HG02938 (cell line): ENCODE results near the gene CTAGE1.

Source experiments
- ATAC-seq: cut with Tn5 transposase; IDR thresholded peaks from one replicate; pipeline ENCODE4 v1.9.1; 2021; ENCODE audit warnings: mild to moderate bottlenecking, moderate library complexity; ENCODE audit not compliant: unreplicated experiment

The CTAGE1 gene

DNA sequence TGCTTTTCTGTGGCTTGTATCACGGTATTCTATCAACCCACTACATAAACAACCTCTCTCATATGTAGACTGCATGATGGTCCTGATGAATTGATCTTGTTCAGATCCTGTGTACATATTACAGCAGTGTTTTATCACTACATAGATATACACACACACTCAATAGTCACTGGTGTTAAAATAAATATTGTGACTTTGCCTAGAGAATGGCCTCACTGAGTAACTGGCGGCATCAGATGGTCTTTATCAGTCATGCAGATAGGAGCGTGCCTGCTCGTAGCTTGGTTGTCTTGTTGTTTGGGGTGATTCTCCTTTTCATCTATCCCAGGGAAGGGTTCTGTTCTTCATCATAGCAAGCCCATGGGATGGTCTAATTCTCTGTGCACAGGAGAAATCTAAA, 18.4 kb upstream of the CTAGE1 start:
- ATAC-seq: no peak

DNA sequence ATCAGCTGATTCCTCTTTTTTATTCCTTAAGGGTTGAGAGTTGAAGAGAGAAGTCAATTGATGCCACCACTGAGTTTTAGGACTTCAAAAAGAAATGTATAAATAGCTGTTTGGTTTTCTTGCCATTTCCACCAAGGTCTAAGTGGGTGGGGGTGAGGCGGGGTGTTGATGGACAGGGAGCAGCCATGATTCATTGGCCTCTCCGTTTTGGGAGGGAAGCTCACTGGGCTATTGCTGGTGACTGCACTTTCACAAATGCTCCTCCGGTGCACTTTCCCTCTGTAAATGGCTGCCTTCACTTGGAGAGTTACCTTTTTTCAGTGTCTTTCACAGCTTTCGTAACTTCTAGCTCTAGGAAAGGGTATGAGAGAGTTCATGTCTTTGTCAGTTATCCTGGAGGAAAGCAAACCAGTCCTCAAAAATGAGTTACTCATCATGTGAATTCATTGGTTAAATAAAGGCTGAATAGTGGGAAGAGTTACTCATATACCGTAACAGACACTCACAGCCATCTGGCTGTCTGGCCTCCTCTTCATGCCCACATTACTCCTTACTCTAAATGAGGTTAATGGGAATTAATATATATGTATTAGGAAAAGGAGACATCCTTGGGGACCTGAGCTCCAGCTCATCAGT, 17.4 kb upstream of the CTAGE1 start:
- ATAC-seq: no peak

DNA sequence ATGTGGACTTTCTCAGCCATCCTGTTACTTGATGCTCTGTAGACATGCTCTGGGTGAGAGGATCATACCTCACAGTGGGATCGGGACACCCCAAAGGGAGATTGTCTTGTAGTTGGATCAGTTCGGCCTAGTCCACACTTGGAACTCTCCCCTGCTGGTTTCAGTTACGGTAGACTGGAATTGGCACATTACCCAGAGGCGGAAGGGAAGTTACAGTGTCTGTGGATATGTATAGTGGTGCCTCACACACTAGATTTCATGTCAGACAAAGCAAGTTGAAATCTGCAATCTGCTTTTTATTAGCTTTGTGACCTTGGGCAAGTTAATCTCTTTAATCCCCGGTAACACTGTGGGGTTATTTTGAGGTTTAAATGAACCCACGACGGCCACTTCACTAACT, 16.2 kb upstream of the CTAGE1 start:
- ATAC-seq: no peak

DNA sequence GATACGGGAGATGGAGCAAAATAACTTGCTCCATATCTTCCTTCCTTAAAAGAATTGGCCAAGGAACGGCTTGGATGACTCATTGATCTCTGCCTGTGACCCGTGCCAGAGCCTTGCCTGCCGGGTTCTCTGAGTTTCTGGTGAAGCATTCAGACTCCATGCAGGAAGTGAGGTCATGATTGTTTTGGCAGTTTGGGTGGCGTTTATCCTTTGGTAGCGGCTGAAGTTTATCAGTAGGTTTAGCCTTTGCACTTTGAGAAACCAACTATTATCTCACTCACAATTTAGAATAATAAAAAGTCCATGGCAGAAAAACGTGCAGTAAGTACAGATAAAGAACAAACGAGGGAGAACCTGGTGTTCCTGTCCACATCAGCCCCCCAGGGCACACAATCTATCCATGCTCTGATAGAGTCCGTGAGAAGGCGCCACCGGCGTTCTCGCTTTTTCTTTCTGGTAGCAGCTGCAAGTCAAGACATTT, 15.0 kb upstream of the CTAGE1 start:
- no peak for ATAC-seq

DNA sequence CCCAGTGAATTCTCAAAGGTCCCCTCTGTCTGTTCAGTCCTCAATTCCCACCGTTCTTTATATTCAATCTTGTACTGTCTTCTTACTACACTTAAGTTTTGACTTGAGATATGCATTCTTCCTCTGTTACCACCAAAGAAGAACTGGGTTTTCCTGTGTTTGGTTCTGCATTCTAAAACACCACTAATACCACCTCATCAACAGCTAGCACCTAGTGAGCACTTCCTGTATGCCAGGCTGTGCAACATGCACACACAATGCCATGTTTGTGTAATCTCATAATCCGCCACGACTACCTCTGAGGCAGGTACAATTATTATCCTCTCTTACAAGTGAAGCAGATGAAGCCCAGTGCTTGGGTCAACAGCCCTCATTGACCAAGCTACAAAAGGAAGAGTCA, 11.8 kb upstream of the CTAGE1 start:
- ATAC-seq: no peak

DNA sequence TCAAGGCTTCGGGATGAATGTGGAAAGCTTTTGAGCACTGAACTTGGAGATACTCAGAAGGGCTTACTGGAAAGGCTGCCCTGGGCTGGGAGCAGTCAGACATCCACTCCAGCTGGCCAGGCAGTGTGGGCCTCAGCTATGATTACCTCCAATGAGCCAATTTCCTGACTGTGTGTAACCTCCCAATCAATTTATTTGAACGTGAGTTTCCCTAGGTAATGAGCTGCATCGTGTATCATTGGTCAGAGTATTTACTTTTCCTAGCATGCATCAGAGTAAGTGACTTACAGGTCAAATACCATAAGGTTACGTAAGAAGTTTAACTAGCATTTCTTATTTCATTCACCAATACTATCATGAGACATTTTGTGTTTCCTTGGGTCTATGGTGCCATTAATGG, 11.0 kb upstream of the CTAGE1 start:
- ATAC-seq: no peak

DNA sequence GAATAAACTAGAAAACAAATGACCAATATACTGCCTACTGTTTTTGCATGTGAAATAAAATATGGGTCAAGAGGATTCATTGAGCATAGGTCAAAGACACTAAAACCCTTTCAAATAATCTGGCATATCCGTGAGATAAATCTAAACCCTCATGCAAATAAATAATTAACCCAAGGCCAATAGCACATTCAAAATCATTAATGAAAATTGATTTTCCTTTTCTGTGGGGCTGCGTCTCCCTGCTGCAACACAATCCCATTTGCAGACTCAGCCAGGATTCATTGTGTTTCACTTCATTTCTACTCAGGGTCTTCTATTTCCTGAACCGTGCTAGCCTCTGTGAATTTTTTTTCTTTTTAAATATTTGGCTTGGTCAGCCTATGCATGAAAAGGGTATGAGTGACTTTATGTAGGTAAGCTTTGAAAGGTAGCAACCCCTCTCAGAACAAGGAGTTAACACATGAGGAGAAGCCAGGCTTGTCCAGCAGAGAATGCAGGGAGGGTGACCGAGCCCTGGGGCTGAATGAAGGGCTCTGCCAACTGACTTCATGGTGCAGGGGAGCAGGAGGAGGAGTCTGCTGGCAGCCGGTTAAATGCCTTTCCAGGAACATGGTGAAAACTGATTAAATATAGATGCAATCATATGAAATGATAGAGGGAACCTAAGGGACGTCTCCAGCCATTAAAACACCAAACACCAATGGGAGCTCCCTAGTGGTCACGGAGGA, 10.3 kb upstream of the CTAGE1 start:
- no peak for ATAC-seq

DNA sequence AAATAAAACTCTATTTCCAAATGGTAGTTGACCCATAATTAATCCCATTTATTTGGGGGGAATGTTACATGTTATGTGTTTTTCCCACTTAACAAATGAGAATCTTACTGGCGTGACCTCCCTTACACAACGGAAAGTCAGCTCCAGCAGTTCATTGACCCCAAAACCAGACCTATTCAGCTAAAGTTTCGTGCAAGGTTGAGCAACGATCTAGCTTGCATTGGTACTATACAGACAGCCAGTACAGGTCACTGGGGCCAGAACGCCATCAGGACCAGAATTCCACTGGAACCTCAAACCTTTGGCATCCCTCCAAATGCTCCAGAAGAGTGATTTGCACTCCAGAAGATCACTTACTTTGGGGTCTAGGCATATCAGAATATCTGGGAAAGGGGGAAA, 6.8 kb upstream of the CTAGE1 start:
- ATAC-seq: no peak

DNA sequence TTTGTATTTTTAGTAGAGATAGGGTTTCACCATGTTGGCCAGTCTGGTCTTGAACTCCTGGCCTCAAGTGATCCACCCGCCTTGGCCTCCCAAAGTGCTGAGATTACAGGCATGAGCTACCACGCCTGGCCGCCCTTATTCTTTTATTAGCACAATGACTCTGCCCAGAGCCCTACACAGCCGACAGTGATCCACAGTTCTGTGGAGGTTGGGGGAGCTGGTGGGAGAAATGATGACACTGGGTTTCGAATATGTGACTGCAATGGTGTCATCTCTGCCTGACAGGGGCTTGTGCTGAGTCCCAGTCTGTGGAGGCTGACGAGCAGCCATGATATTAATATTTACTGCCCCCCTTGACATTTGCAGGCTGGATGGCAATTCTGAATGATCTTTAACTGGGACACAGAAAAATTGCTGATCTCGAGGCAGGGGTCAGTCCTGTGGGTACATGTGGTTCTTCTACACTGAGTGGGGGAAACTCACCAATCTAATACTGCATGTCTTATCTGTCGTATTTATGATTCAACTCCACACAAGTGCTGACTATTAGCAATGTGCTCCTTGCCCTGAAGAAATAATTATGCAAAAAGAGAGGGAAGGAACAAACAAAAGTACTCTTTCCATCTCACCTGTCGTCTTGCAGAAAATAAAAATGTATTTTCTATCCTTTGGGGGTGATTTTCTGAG, 6.3 kb upstream of the CTAGE1 start:
- no peak for ATAC-seq

DNA sequence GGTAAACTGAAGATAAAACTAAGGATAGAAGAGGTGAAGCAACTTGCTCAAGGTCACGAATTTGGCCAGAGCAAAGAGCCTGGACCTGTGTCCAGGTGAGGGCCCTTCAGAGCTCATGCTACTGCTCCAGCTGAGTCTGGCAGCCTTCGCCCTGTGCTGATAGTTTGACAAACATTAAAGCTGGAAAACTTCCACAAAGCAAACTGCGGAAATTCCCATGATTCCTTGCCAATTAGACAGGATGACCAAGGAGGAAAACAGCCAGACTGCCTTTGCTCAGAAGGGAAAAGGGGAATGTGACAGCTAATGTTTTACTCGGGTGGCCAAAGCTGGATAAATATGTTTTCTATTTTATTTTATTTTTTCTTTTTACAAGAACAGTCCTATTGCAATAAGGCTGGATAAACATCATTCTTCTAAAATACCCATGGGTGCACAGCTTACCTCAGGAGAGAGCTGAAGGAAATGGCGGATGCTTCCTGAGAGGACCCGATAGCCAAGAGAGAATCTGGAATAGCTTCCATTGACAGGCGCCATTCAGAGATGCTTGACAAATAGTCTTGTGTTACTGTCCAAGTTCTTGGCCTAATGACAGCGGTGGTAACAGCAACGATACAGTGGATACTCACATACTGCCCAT, 5.3 kb upstream of the CTAGE1 start:
- no peak for ATAC-seq

DNA sequence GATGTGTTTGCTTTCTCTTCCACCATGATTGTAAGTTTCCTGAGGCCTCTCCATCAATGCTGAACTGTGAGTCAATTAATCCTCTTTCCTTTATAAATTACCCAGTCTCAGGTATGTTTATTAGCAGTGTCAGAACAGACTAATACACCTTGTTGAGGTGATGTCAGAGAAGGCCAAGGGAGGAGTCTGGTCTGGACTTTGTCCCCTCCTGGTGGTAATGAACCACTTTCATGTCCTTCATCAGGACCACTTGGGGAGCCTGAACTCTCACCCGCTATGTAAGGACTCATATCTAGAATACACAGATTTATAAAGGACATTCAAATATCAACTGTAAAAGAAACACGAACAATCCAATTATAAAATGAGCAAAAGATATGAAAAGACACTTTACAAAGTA, 2.9 kb upstream of the CTAGE1 start:
- ATAC-seq: no peak

DNA sequence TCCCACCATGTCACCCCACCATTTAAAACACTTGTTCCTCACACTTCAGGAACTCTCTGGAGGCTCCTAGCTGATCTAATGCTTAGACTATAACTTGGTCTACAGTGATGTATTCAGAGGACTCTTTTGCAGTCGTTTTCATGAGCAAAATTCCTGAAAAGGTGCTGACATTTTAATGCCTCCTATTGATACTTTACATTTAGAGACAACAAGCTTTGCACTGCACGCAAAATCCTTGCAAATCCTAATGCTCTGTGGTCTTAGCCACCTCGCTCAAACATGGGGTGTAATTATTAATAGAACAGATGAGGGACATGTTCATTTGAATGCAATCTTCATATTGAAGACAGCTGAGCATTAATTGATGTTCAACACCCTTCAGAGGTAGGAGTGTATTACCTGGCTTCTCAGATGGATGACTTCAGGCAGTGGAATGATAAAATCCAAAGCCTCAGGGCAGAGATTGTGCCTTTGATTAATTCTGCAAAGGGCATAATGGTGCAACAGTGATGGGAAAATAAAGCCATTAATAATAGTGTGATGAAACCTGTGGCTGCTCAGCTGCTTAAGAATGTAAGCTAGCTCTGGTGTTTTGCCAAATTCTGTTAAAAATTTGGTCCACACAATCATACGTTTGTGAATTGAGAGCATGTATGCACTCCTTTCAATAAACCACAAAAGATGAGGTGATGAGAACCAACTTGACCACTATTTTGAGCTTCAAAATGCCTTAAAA, 5.4 kb downstream of the CTAGE1 start:
- ATAC-seq: no peak

DNA sequence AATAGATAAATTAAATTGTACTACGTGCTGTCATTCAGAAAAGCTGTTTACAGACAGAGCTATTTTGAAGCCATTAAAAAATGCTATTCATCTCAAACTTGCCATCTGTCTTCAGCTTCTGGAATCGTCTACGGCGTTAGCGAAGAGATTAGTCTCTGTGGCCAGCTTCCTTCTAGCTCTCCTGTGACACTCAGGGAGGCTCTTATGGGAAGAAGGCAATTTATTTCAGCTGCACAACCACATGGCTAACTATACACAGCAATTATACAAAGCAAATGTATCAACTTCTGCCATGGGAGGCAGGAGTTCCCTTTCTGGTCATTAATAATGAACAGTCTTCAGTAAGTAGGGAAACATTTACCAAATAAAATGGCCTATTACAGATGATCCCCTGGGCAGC, 6.3 kb downstream of the CTAGE1 start:
- ATAC-seq: no peak

DNA sequence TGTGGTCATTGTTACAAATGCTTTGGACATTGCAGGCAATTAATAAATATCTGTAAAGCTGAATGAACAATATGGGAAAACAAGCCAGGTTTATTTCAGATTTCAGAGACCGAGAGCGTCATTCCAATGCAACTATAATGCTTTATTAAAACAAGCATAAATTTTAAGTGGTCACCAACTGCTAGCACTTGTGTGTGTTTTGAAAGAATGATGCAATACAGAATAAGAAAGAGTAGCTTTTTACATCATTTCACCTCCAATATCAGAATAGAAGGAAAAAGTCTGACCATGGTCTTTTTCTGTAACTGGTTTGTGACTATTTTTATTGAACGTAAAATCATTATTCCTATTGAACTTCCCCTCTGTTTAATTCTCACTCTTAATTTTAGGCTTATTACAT, 7.6 kb downstream of the CTAGE1 start:
- ATAC-seq: no peak

DNA sequence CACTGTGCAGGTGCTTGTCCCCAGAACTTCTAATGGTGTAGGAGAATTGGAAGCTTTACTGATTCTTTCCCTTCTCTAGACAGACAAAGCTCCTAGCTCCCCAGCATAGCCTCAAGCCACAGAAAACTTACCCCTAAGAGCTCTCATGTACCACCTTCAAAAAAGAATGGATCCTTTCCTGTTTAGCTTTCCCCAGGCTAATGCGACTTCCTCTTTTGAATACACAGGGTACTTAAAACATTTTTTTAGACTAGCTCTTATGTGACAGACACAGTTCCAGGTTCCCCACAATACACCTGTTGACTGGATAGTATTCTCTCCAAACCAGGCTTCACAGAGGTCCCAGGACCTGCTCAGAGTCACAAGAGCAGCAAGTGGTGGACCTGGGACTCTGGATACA, 8.3 kb downstream of the CTAGE1 start:
- no peak for ATAC-seq

DNA sequence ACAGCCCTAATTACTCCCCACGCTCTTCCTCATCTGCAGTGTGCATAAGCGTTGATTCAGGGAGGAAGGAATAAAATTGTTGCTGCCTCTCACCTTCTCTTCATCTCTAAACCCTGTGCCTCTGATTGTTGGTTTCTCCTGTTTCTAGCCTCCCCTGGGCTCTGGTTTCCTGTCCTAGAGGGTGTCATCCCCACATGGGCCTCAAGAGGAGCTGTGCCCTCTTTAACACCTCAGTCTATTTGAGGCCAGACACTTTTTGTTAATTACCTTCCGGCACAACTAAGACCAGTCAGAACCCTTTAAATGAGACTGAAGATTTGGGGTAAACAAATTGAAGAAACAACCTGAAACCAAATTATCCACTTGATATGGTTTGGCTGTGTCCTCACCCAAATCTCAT, 9.7 kb downstream of the CTAGE1 start:
- no peak for ATAC-seq

DNA sequence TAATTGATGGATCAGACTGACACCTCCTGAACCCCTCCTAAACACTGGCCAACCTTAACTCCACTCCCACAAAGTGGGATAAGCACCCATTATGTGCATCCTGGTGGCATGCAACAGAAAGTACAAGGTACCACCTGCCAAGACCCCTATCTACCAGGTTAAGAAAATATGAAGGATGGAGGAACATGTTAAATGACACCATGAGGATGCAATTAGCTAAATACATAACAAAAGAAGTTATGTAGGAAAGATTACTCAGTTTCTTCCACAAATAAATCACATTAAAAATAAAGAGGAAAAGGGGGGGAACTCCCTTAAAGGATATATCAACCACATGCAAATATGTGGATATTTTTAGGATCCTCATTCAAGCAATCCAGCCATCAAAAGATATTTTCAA, 12.6 kb downstream of the CTAGE1 start:
- no peak for ATAC-seq

DNA sequence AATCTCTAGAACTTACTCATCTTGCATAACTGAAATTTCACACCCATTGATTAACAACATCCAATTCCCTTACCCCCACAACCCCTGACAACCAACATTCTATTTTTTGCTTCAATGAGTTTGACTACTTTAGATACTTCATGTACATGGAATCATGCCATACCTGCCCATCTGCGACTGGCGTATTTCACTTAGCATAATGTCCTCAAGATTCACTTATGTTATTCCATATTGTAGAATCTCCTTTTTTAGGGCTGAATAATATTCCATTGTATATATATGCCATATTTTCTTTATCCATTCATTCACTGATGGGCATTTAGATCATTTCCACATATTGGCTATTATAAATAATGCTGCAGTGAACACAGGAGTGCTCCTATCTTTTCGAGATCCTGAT, 13.8 kb downstream of the CTAGE1 start:
- no peak for ATAC-seq

DNA sequence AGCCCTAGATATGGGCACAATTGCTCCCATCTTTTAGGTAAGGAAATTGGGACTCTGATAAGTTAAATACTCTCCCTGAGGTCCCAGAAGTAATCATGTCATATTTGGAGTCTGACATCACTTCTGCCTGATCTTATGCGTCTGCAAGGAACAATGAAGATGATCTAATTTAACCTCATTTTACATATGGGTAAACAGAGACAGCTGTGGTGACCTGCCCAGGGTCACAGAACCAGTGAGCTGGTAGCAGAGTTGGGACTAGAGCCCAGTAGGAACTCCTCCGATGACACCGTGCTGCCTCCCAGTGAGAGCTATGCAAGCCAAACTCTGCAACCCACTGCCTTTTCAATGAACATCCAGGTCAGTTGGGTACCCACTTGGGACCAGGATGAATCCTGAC, 17.8 kb downstream of the CTAGE1 start:
- no peak for ATAC-seq

DNA sequence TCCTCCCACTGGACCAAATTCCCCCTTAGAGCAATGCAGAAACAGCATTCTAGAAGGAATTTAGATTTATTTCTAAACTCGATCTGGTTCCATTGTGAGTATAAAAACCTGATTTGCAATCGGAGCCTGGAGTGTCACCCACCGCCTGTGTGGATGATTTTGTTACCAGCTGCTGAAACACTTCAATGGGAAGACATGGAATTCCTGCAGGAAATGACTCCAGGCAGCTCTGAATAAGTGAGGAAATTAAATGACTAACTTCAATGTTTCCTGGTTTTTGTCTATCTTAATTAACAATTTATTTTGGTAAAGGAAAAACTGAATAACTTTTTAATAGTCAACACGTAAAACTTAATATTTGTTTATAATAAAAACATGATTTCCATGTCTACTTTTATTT, 19.3 kb downstream of the CTAGE1 start:
- no peak for ATAC-seq

DNA sequence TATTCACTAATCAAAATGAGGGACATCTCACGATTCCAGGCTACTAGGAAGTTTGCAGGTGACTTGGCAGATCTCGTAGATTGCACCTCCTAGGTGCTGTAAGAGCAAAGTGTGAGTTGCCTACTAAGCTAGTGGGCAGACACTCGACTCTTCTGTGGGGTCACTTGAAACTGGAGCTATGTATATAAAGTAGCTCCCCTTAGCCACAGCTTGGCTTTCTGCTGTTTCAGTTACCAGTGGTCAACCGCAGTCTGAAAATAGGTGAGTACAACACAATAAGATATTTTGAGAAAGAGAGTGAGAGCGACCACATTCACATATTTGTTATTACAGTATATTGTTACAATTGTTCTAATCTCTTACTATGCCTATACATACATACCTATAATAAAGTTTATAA, 23.3 kb downstream of the CTAGE1 start:
- no peak for ATAC-seq
